Inflammatory macrophage treated with lipopolysaccharide for 4 hours (primary cell): ENCODE measurements around the gene ZBTB45.
"Not testable (repeated sequence)": the region's sequence is repeated elsewhere in the genome, so short reads cannot be mapped to it uniquely, and the experiment has no call there.

Source experiments
- DNase-seq: peaks from one replicate; pipeline ENCODE4 v3.0.0-alpha.2; 2020

The ZBTB45 gene

DNA sequence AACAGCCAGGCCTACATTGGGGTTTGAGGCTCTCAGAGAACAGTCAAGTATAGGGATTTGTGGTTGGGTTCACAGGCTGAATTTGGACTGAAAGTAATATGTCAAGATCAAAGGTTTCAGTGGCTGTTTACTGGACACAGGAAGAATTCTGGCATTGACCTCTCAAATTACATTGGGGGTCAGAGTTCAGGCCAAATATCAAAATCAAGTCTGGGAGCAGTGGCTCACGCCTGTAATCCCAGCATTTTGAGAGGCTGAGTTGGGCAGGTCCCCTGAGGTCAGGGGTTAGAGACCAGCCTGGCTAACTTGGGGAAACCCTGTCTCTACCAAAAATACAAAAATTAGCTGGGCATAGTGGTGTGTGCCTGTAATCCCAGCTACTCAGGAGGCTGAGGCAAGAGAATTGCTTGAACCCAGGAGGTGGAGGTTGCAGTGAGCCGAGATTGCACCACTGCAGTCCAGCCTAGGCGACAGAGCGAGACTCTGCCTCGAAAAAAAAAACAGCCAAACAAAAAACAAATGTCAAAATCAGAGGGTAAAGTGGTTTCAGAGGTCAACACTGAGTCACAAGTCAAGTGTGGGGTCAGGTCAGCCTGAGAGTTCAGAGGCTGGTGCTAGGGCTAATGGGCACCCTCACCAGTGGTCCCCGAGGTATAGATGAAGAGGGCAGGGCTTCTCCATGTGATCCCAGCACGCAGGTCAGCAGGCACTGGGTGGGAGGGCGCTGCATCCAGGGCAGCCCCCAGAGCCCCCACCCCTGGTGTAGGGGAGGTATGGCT, 9.3 kb downstream of the ZBTB45 start:
- no peak for DNase-seq

DNA sequence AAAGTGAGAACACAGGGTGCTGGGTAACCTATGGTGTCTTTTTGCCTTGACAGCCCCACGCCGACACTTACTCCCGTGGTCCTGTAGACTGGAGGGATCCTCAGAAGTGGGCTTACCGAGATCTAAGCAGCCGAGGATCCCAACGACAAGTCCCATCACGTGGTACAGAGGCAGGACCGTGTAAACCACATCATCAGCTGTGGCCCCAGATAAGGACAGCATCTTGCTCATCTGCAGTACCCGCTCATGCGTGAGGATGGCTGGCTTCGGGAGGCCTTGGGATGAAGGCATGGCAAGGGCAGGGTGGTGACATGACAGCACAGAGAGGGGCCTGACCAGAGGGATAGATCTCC, 9.9 kb downstream of the ZBTB45 start:
- DNase-seq: no peak

DNA sequence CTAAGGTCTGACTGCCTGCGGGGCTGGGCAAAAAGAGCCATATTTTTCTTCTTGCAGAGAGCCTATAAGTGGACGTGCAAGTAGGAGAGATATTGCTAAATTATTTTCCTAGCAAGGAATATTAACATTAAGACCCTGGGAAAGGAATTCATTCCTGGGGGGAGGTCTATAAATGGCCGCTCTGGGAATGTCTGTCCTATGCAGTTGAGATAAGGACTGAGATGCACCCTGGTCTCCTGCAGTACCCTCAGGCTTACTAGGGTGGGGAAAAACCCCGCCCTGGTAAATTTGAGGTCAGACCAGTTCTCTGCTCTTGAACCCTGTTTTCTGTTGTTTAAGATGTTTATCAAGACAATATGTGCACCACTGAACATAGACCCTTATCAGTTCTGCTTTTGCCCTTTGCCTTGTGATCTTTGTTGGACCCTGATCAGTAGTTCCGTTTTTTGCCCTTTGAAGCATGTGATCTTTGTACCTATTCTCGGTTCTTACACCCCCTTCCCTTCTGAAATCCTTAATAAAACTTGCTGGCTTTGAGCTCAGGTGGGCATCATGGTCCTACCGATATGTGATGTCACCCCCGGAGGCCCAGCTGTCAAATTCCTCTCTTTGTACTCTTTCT, 11.9 kb downstream of the ZBTB45 start:
- DNase-seq: not testable (repeated sequence)

DNA sequence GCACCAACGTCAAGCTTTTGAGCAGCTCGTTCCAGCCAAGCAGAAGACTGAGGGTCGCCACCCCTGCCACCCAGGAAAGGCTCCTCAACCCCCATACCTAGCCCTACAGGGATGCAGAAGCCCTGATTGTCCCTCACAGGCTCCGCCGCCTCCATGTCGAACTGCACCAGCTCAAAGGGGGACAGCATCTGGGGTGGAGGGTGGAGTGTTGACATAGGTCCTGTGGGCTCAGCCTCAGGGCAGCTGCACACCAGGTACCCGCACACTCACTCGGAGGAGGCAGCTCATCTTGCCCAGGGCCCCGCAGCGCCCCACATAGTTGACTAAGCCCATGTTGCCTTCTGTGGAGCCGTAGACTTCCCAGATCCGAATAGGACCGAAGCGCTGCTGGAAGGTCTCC, 19.4 kb downstream of the ZBTB45 start:
- DNase-seq: no peak

DNA sequence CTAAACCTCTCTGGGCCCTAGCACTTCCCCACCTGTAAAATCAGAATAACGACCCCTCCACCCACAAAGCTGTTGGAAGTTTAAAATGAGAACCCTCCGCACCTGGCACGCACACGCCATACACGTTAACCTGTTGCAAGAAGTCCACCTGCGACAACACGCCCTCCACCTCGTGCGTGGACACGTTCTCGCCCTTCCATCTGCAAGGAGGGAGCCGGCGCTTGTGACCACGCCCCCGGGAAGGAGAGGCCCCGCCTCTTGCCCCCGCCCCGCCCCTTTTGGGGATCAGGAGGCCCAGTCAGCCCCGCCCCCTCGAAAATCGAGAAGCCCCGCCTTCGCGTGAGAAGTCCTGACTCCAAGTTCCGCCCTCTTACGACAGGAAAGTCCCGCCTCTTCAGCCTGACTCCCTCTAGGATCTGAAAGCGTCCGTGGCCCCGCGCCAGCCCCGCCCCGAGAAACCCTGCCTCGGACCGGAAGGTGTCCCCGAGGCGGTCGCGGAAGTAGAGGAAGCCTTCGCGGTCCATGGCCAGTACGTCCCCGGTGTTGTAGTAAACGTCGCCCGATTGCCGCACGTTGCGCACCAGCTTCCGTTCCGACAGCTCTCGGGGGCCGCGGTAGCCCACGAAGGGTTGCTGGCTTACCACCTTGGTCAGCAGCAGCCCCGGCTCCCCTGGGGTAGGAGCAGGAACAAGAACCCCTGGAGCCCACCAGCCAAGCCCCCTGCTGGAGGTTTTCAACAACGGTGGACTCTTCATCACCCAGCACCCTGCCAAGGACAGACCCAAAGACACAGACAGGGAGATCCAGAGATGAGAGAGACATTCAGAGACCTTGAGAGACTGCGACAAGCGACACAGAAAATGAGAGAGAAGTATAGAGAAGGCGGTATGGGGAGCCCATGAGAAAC, 20.3 kb downstream of the ZBTB45 start:
- peak; percentile 100 for DNase-seq

DNA sequence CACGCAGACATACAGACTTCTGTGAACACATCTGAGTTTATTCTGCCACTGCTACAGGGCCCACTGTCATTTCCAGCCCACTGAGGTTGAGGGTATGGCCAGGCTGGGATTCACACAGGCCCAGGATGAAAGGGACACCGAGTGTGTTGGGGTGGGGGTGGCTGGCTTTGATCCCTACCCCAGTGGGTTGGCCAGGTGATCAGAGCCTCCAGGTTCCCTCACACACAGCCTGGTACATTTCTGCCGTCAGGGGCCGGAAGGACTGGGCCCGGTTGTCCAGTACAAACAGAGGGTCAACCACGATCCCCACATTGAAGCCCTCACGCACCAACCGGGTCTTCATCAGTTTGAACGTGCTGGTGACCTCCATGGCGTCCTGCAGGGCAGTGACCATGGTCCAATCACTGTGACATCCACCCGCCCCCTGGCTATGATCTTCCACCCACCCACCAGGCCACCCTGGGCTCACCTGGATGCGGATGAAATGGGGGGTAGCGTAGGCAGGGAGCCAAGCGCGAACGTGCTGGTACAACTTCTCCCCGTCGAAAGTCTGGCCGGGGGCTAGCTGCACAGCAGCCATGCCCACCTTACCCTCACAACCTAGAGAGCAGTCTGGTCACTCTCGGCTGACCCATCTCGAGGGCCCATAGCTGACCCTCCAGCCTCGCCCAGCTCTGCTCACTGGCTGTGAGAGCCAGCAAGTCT, 21.1 kb downstream of the ZBTB45 start:
- DNase-seq: no peak

DNA sequence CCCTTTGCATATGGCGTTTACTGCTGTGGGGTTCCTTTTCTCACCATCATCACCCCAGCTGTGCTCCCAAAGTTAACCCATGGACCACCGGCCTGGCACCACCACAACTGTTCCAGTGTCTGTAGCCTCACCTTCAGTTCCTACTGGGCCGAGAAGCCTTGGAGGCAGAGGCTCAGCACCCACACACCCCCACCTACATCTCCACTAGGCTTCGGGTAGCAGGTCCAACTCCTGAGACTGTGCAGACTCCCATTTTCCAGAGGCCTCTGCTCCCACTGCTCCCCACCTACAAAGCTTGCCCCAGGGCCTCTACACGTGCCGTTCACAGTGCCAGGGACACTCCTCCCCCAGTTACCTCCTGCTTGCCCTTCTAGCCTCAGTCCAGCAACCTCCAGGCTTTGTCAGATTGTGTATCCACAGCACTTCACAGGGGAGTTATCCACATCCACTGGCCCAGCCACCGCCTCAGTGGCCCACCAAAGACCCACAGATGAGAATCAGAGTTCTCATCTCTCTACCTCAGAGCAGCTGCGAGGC, 21.9 kb downstream of the ZBTB45 start:
- DNase-seq: no peak

DNA sequence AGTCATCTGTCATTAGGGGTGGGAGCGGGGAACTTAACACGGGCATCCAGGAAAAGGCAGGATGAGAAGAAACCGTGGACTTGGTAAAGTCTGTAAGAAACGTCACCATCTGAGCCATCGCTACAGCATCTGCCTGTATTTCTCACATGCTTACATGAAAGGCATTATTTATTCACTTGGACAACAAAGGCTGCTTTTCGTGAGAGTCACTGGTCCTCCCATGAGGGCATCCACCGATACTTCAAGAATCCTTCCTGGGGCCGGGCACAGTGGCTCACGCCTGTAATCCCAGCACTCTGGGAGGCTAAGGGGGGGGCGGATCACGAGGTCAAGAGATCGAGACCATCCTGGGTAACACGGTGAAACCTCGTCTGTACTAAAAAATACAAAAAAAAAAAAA, 27.3 kb downstream of the ZBTB45 start:
- no peak for DNase-seq

DNA sequence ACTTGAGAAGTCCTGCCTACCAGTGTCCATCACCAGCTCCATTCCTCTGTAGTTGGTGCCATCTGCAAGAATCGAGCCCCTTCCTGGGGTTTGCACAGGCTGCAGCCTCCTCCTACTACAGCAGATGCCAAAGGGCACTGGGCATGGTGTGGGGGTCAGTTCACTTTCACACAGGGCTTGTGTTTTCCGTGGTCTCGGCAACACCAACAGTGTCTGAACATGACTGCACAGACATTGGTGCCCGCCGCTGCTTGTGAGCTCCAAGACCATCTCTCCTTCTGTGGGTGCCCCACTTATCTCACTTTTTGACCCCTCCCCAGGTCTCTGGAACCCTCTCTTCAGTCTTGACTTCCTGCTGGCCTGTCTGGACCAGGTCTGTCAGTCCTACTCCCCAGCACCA, 28.2 kb downstream of the ZBTB45 start:
- no peak for DNase-seq

DNA sequence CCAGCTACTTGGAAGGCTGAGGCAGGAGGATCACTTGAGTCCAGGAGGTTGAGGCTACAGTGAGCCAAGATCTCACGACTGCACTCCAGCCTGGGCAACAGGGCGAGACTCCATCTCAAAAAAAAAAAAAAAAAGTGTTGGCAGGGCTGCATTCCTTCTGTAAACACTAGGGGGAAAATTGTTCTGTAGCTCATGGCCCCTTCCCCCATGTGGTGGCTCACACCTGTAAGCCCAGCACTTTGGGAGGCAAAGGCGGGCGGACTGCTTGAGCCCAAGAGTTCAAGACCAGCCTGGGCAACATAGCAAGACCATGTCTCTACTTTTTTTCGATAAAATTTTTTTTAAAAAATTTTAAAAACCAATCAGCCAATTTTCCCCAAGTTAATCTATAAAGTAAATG, 35.3 kb downstream of the ZBTB45 start:
- not testable (repeated sequence) for DNase-seq

DNA sequence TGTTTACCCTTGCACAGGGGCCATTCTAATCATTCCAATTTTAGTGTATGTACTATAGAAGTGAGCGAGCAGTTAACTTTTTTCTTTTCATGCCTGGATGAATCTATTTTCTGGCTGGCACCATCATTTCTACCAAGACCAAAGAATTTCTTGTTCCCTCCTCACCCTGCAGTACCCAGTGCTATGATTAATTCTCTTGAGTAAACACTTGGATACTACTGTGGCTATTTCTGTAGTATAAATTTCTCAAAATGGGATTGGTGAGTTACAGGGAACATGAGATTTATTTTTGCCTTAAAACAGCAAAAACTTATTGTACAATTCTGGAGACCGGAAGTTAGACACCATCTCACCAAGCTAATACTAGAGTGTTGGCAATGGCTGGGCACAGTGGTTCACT, 35.8 kb downstream of the ZBTB45 start:
- no peak for DNase-seq

DNA sequence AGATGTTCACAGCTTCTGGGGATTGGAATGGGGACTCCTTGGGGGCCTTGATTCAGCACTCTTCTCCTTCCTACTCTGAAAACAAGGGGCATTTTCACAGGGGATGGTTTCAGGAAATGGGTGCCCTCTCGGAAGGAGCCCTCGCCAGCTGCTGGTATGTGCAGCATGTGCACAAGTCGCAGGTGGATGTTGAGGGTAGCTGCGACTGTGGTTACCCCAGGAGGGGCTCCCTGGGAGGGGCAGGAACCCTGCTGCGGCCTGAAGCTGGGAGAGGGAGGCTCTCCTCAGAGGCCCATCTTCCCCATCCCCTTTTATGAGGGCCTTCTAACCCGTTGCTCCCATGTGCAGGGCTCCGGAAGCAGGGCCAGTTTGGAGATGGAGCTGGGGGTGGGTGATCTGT, 37.2 kb downstream of the ZBTB45 start:
- no peak for DNase-seq

DNA sequence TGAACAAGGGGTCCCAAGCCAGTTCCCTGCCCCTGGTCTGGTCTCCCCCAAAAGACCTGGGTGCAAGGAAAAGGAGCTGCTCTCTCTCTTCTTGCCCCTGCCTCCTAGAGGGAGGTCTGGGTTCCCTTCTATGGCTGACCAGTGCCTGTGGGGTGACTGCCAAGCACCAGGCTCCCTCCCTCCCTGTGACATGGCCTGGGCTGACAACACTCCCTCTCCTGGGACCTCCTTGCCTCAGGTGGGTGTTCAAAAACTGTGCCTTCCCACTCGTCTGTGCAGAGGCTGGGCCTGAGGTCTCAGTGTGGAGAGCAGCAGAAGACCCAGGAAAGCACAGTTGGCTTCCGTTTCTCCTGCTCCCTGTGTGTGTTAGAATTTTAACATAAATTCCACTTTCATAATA, 38.8 kb downstream of the ZBTB45 start:
- DNase-seq: no peak

DNA sequence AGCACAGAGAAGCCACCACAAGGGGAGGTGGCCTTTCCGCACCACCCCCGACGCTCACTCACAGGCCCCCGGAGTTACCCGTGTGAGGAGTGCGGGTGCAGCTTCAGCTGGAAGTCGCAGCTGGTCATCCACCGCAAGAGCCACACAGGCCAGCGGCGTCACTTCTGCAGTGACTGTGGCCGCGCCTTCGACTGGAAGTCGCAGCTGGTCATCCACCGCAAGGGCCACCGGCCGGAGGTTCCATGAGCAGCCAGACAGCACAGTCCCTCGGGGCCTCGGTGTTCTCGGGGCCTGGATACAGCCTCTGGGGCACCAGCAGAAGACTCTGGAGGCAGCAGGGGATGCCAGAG, 39.2 kb downstream of the ZBTB45 start:
- DNase-seq: no peak

DNA sequence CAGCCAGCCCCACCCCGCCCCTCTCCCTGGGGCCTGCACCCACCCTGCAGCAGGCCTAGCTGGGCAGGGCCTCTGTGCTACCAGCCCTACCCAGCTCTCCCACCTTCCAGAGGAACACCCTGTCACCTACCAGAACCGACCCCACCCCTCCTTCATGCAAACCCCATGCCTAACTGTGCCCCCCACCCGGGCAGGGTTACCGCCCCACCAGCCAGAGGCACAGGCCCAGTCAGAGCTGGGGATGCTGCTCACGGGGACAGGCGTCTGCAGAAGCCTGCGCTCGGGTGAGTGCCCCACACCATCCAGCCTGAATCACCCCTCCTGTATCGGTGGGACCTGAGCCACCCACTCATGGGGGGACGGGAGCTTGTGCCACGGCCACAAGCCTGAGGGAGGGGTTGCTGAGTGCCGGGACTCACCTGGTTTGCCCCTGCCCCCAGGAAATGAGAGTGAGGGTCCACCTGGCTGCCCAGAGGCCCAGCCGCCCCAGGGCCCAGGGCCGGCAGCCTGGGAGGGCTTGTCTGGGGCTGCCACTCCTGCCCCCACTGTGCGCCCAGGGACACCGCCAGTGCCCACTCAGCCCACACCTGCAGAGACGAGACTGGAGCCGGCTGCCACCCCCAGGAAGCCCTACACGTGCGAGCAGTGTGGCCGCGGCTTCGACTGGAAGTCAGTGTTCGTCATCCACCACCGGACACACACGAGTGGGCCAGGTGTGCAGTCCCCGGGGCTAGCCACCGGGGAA, 39.7 kb downstream of the ZBTB45 start:
- no peak for DNase-seq

DNA sequence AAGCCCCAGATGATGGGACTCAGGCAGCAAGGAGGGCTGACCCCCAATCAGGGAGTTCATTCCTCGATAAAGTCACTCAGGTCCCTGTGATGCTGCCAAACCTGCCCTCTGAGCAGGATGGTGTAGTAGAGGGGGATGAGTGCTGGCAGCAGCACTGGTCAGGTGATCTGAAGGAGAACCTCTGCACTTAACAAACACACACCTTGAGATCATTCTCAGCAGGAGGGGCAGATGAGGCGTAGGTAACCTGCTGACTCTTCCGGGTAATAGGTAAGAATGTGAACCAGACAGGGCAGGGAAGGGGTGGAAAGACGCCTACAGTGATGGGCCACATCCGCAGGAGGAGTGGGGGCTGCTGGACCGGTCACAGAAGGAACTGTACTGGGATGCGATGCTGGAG, 40.3 kb downstream of the ZBTB45 start:
- no peak for DNase-seq

DNA sequence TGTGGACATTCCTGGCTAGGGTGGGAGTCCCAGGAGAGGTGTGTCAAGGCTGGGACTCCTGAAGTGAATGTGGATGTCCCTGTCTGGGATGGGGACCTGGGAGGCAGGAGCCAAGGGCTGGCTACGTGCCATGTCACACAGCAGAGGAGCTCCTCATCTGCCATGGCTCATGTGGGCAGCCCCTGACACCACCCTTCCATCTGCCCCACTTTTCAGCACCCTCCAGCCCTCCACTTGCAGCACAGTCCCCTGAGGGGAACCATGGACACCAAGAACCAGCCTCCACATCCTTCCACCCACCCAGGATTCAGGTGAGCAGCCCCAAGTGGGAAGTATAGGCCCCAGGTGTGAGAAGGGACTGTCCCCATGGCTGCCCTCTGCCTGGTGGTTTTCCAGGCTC, 41.7 kb downstream of the ZBTB45 start:
- no peak for DNase-seq

DNA sequence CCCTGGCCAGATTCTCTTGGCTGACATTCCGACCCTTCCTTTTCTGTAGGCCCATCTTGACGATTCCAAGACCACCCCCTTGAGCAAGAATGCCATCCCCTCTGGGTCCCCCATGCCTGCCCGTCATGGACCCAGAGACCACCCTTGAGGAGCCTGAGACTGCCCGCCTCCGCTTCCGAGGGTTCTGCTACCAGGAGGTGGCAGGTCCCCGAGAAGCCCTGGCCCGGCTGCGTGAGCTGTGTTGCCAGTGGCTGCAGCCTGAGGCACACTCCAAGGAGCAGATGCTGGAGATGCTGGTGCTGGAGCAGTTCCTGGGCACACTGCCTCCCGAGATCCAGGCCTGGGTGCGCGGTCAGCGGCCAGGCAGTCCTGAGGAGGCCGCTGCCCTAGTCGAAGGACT, 42.5 kb downstream of the ZBTB45 start:
- no peak for DNase-seq

DNA sequence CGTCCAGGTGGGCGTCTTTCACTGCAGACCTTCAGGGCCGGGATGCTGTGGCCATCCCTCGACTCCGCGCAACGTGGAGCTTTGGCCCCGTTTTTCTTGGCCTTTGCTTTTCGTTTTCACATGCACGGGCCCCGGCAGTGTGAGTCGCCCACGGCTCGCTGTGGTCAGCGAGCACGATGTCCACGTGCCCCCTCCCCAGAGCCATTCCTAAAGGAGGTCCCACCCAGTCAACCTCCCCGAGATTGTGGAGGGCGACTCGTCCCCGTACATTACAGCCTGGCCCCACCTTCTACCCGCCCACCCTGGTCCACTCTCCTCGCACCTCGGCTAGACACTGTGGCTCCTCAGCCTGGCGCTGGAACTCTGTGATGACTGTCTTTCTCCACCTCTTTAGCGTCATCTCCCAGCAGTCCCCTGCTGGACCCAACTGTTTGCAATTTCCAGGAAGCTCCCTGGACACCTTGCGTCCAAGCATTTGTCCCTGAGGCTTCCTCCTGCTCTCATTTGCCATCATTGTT, 43.1 kb downstream of the ZBTB45 start:
- no peak for DNase-seq

DNA sequence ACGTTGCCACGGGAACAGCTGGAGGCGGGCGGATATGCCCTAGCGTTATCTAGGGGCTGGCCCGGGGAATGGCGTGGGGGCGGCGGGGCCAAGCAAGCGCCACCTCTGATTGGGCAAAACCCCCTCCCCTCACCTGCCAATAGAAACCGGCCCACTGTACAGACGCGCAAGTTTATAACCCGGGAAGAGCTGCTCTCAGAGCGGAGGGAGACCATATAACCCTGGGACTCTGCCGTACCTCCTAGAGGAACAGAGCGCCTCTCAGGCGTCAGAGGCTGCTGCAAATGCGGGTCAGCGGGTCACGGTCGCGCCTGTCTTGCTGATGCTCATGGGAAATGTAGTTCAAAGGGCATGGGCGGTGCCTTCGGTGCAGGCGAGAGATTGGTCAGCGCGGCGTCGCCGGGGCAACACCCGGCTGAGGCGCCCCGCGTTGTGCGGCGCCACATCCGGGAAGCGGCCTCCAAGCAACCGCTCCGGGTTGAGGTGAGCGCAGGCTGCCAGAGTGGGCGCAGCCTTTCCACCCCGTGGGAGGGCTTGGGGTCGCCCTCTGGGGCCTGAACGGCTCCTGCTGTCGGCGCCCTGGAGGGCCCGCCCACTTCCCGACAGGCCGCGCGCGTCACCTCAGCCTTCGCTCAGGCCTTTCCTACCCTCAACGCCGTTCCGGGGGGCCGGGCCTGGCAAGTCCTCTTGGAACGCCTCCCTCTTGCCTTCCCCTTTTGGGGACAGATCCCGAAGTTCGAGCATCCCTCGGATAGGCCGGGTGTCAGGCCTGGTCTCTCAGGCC, 43.7 kb downstream of the ZBTB45 start, which contains the start of gene ZNF446:
ZNF446 (plus strand) TSS at position 639 of the 784 bp plus-strand sequence. CDS start 867 bp downstream, outside the sequence.
- peak; percentile 96 for DNase-seq
